Stimulated activated CD8-positive, alpha-beta memory T cell treated with anti-CD3 and anti-CD28 coated beads, Interleukin-2, amount 100 ng/mL, for 1 hour (primary cell): ENCODE measurements around the gene MYPN.
"Not testable (repeated sequence)": the region's sequence is repeated elsewhere in the genome, so short reads cannot be mapped to it uniquely, and the experiment has no call there.

Source experiments
- DNase-seq, 2 donors: peaks; one replicate each; pipeline ENCODE4 v3.0.0-alpha.2; 2020; ENCODE audit warnings: low read depth in 2 of 2

Gene MYPN

DNA sequence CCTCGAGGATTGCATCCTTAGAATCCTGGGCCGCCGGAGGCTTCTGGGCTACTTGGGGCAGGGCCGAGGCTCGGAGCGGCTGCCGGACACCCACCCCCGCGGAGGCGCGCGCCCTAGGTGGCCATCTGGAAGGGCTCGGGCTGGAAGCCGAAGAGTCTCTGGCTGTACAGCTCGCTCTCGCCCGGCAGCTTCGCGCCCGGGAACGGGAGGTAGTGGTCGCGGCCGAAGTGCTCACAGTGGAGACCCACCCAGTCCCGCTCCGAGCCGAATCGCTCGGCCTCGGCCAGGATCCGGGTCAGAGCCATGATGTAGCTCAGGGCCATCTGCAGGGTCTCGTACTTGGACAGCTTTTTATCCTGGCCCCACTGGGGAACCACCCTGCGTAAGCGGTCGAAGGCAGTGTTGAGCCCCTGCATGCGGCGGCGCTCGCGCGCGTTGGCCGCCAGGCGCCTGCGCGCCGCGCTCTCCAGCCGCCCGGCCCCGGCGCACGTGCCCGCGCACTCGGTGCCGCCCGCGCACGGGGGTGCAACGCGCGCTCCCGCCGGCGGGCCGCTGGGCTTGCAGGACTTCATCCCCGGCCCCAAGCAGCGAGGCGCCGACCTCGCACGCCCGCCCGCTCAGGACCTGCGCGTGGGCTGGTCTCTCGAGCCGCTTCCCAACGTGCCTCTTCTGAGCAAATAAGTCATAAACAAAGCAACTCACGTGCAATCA lies 122.0 kb downstream of the MYPN start:
- DNase-seq, result no peak

DNA sequence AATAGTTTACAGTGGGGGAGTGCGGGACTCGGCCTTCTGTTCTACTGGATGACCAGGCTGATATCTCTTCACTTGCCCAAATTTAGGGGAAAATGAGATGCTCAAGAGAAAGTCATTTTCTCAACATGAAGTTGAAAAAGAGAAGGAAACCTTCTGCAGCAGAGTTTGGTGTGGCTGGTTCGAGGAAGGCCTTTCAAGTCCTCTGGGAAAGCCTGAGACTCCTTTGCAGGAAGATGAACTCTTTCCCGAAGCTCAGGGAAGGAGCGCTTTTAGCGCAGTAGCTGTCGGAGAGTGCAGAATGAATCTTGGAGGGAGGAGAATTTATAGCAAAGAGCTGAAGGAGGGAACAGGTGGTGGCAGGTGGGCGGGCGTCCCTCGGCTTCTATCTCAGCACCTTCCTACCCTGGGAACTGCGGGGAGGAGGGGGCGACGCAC lies 122.5 kb downstream of the MYPN start, which contains the start of gene ATOH7:
ATOH7 (minus strand) TSS at position 297 of the 435 bp plus-strand sequence. CDS start 436 bp downstream, outside the sequence.
- no peak for DNase-seq

DNA sequence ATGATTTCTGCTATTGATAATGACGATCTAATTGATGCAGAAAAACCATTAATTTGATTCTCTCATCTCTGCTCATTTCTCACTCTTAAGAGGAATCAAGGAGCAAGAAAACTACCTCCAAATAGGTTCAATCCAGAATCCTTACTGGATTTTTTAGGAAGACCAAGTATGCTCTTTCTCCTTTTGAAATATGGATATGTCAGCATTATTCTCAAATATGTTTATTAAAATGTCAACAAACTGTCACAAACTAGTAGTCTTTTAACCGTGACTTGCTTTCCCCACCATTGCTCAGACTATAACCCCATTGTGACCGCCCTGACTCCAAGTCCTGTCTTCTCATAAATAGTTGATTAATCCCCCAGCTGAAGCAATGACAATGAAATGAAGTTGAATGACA lies 123.8 kb downstream of the MYPN start:
- DNase-seq, result no peak

DNA sequence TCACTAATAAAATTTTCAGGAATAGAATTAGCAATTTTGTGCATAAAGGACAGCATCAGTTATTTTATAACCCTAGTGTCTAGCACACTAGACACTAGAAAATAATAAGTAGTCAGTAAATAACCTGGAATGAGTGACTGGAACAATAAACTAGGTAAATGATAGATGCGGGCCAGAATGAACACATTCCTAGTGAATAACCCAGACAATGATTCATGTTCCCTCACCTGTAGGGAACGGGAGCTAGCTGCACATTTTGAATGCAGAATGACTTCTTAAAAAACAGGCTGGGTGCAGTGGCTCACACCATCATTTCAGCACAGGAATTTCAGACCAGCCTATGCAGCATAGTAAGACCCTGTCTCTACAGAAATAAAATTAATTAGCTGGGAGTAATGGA lies 125.8 kb downstream of the MYPN start:
- DNase-seq, result no peak

DNA sequence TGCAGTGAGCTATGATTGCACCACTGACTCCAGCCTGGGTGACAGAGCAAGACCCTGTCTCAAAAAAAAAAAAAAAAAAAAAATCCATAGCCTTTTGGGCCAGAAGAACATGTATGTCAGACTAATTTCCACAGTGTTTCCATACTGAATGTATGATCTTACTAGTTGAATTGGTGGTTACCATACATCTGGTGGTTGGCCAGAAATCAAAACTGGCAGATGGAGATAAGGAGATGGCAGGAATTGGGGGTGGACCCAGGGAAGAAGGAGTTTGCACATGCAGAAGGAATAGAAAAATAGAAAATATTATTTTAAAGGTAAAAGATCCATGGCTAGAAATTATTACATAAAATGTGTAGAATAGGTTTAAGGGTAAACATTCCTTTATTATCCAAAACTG lies 126.3 kb downstream of the MYPN start:
- DNase-seq, result no peak

DNA sequence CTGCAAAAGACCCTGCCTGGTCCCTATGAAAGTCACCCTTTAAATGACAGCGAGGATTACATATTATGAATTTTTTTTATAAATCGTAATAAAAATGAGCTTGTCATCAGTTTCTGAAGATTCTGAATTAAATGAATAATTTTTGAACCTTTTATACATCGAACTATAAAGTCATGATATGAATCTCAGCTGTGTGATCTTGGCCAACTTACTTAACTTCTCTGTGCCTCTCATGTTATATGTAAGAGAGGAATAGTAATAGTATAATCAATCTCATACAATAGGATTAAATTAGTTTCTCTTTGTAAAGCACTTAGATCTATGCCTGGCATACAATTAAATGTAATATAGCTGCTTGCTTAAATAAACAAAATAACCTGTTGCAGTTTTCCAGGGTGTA lies 127.9 kb downstream of the MYPN start:
- no peak for DNase-seq

DNA sequence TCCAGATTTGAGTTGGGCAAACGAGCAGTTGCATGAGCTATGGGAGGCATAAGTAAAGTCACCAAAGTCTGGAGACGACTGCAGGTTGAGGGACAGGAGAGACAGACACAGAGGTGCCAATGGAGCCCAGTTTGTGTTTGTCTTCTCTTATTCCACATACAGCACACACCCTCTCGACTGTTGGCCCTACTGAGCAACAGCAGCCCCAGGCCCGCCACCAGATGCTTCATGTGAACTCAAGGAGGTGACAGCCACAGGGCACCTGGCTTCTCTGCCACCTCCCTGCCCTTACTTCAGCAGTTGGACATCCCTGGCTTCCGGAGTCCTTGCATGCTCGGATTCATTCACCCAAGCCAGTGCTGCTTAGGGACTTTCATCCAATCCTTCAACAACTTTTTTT lies 129.1 kb downstream of the MYPN start:
- DNase-seq, result no peak

DNA sequence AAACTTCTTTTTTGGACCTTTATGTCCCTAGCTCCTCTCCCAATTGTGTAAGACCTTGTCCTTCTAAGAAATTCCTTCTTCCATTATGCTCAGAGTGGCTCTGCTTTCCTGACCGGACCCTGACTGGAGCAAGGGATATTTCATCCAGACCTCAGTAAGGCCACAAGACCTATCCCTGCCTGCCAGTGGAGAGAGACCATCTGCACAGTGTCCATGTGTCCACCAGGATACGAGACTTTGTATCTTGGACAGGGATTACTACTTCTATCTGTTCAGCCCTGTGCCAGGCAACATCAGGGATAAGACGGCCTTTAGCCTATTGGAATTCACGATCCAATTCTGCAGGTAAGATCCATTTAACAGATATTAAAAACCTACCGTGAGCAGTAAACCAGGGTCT lies 129.8 kb downstream of the MYPN start:
- DNase-seq, result no peak

DNA sequence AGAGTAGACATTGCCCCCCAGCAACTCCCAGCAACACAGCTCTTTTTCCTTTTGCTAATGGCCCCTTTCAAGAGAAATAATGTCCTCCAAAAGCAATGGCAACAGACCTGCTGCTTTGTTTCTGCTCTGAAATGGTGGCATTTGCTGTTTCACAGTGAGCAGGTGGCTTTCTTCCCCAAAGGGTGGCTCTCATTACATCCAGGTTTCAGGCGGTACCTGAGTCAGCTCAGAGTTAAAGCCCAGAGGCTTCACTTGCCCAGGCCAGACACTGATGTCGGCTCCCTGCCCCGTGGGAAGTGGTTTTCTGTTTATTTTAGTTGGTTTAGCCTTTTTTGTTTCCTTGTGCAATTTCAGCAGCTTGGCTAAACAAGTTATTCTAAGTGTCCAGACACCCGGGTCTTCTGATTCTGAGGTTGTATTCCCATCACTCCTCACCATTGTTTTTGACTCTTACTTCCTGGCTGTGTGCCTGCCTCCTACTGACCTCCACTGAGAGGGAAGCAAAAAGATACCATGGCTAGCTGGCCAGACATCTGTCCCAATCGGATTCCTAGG lies 130.4 kb downstream of the MYPN start:
- no peak for DNase-seq

DNA sequence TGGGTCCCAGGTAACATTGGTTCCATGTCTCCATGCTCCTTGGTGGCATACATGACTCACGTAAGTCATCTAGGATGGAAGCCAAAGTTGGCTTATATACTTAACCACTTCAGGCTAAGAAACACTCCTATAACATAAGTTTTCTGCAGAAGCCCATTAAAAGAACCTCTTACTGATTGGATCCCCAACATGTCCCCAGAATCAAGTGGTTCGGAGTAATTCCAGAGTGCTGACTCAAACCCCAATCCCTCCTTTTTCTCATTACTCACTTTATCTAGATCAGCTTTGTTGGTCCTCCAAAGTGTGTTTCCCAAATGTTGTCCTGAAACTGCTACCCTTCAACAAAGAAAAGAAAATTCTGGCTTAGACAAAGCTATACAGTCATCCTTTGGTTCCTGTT lies 132.8 kb downstream of the MYPN start:
- no peak for DNase-seq

DNA sequence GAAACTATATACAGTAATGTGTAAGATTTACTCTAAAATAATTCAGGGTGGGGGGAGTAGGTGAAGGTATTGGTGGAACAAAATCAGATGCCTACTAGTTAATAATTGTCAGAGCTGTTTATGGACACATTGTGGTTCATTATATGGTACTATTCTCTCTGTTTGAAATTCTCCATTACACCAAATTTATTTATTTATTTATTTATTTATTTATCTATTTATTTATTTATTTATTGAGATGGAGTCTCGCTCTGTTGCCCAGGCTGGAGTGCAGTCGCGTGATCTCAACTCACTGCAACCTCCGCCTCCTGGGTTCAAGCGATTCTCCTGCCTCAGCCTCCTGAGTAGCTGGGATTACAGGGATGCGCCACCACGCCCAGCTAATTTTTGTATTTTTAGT lies 137.1 kb downstream of the MYPN start:
- not testable (repeated sequence) for DNase-seq

DNA sequence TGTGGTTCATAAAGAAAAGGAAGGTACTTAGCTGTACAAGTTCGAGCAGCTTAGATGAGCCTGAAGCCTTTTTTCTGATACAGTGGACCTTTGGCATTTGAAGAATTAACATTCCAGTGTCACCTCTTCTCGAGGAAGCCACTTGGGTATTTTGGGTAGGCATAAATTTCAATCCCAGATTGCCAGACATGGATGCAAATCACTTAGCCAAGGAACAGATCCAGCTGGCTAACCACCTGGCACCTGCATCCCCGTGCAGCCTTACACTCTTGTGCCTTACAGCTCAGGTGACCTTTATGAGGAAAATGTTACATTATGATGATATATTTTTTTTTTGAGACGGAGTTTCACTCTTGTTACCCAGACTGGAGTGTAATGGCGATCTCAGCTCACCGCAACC lies 138.6 kb downstream of the MYPN start:
- DNase-seq, result no peak

DNA sequence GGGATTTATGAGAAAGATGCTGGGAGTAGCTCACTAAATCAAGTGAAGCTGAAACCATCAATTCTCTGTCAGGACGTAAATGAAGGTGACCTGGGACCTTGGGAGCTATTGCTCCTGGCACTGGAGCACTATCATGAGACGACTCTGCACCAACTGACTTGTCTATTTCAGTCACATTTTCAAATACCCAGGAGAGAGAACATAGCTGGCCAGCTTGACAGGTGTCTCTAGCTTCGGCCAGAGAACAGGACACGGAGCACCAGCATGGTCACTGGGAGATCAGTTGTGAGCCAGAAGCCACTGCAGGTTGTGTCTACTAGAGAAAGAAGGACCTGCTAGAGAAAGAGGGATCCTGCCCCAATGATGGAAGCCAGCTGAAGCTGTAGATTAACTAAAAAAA lies 140.0 kb downstream of the MYPN start:
- no peak for DNase-seq

DNA sequence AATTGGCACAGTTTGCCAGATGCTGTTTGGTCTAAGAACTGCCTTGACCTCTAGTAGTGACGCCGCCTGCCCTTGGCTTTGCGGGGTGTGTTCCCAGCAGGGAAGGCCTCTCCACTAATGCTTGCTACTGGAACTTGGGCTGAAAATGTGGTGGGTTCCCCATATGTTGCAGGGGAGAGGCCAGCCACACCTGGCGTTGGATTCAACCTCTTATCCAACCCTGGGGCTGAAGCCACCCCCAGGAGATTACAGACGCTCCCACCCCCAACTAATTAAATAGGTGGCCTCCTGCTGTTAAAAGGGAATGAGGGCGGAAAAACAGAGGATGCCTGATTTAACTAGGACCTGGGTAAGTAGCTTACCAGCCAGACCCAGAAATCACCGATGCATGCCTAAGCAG lies 141.9 kb downstream of the MYPN start:
- DNase-seq, result no peak

DNA sequence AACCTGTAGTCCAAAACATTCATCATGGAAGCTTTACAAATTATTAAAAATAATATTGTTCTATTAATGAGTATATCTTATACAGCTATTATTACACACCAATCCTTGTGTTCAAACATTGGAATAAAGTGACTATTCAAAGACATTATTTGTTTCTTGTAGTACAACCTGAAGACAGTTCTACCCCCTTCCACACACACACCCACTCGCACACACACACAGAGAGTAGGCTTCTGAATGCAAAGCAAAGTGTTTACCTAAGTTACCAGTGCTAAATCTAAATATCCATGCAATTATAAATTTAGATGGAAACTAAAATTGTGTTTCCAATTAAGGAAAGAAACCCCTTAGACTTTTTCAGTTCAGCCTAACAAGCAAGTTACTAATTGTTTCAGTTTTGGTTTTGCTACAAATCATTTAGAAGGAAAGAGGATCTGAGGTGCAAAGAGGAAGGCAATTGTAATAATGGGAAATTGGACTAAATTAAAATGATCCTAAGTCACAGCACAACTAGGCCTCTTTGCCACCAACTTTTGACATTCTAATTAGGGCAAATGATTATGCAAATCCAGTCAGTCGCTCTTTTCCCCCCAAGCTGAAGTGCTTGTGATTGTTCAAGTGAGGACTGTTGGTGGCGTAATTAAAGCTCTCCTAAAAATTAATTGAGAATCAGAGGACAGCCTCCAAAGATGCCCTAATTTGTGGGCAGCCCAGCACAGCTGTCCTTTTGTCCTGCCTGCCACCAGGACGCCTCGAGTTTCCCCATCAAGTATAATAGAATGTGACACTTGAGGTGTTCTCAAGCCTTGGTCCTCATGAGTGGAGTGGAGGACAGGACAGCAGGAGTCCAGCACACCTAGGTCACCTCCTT lies 142.6 kb downstream of the MYPN start:
- no peak for DNase-seq

DNA sequence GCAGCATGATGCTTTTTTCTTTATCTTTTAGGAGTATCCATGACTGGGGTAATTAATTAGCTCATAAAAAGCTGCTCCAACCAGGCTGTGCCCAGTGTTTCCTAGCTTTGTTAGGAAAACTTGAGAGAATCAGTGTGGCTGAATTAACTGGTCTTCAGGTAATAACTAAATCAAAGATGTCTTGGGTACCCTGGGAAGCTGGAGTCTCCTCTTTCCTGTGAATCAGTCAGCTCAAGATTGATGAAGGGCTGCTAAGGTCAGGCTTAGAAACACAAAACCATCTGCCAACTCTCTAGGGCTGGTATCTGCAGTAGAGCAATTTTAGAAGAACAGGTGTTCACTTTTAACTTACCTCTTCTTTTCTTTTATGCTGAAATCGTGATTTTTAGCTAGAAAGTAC lies 144.1 kb downstream of the MYPN start:
- DNase-seq, result no peak

DNA sequence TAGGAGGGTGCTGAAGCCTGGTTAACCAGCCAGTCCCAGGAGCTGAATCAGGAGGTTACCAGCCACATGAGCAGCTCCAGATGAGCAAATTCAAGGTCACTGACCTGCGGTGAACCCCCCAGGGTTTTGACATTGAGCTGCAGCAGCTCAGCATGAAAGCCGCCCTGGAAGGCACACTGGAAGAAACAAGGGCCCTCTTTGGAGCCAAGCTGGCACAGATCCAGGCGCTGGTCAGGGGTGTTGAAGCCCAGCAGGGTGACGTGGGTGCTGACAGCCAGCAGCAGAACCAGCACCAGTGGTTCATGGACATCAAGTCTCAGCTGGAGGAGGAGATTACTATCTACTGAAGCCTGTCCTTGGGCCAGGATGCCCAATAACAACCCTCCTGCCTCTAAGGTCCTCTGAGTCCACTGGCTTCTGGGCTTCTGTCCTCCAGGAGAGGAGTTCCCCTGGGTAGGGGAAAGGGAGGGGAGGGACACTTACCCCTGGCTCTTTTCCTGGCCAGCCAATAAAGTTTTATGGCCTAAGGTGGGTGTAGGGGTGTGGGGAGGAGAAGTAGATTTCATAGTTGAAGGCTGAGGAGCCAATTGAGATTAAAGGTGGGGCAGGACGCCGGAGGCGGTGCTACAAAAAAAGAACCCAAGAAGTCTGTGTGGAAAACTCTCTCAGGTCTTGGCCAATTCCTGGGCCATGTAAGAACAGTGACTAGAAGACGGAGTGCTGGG lies 152.0 kb downstream of the MYPN start:
- no peak for DNase-seq
